Keratinocyte (primary cell): ENCODE measurements around the gene PLEKHH2. TPM values are rescaled to one million over a fixed set of nuclear protein-coding genes. Genes with fewer than 3 reads are reported as not detected.

ENCODE experiments used
- DNase-seq: peaks from one replicate; pipeline ENCODE4 v3.0.0-alpha.2; 2011; ENCODE audit warnings: low read depth, missing footprints, low spot score
- FAIRE-seq: peaks from 2 replicates; lab custom pipeline; 2011; peaks lifted over from hg19 to GRCh38; lab: Jason Lieb, UNC
- H2AFZ ChIP-seq: 2 replicates; pipeline ENCODE4 v1.6.0; 2012; ENCODE audit warnings: low read length, control low read depth, inconsistent platforms; ENCODE audit not compliant: control insufficient read depth
- H3K27ac ChIP-seq: 2 replicates; pipeline ENCODE4 v1.5.1; 2011; ENCODE audit warnings: low read length; ENCODE audit not compliant: control insufficient read depth, insufficient read depth
- H3K27me3 ChIP-seq: 3 replicates; pipeline ENCODE4 v1.6.0; 2011; ENCODE audit warnings: low read length; ENCODE audit not compliant: control insufficient read depth, insufficient read depth; ENCODE audit errors: extremely low read depth
- H3K36me3 ChIP-seq, 2 experiments: 2 replicates in 1 of 2; 3 replicates in 1 of 2; pipeline ENCODE4 v1.5.1; 2011; ENCODE audit warnings: low read length in 2 of 2, mild to moderate bottlenecking in 1 of 2; ENCODE audit not compliant: control insufficient read depth in 2 of 2, insufficient read depth in 2 of 2; ENCODE audit errors: extremely low read depth in 1 of 2
- H3K4me1 ChIP-seq: 3 replicates; pipeline ENCODE4 v1.5.1; 2011; ENCODE audit warnings: low read length; ENCODE audit not compliant: control insufficient read depth, insufficient read depth; ENCODE audit errors: extremely low read depth
- H3K4me2 ChIP-seq: 3 replicates; pipeline ENCODE4 v1.6.0; 2011; ENCODE audit warnings: low read depth, low read length; ENCODE audit not compliant: control insufficient read depth, insufficient read depth; ENCODE audit errors: extremely low read depth
- H3K4me3 ChIP-seq, 3 experiments: fragments of 200-600 bp in 1 of 3; sonication (generic) in 1 of 3; 2 replicates in 2 of 3; 3 replicates in 1 of 3; pipeline ENCODE4 v1.5.1; 2011 to 2016; ENCODE audit warnings: low read length in 3 of 3, mild to moderate bottlenecking in 3 of 3, control low read depth in 2 of 3, inconsistent platforms in 1 of 3, low read depth in 1 of 3, mixed read lengths in 1 of 3, mixed run types in 1 of 3, moderate library complexity in 1 of 3; ENCODE audit not compliant: control insufficient read depth in 2 of 3, insufficient read depth in 2 of 3; ENCODE audit errors: extremely low read depth in 1 of 3
- H3K79me2 ChIP-seq: 2 replicates; pipeline ENCODE4 v1.6.0; 2012; ENCODE audit warnings: low read length; ENCODE audit not compliant: control insufficient read depth, insufficient read depth
- H3K9ac ChIP-seq: 3 replicates; pipeline ENCODE4 v1.6.0; 2011; ENCODE audit warnings: low read length; ENCODE audit not compliant: control insufficient read depth, insufficient read depth; ENCODE audit errors: extremely low read depth
- H3K9me1 ChIP-seq: 3 replicates; pipeline ENCODE4 v1.6.0; 2011; ENCODE audit warnings: low read length; ENCODE audit not compliant: control insufficient read depth, insufficient read depth; ENCODE audit errors: extremely low read depth
- H3K9me3 ChIP-seq: 2 replicates; pipeline ENCODE4 v1.5.1; 2012; ENCODE audit warnings: low read depth, low read length; ENCODE audit not compliant: control insufficient read depth
- H4K20me1 ChIP-seq: 3 replicates; pipeline ENCODE4 v1.6.0; 2011; ENCODE audit warnings: low read length; ENCODE audit not compliant: control insufficient read depth, insufficient read depth; ENCODE audit errors: extremely low read depth
- CTCF ChIP-seq, 3 experiments: IDR thresholded peaks in 1 of 3; conservative IDR thresholded peaks in 1 of 3; optimal IDR thresholded peaks in 1 of 3; 2 replicates in 2 of 3; 3 replicates in 1 of 3; pipeline versions ENCODE3 to v1.5.1; 2011; ENCODE audit warnings: low read length in 3 of 3, mild to moderate bottlenecking in 3 of 3, moderate library complexity in 2 of 3, control low read depth in 1 of 3, inconsistent platforms in 1 of 3; ENCODE audit not compliant: insufficient read depth in 2 of 3; ENCODE audit errors: extremely low read depth in 1 of 3
- EZH2 ChIP-seq: IDR thresholded peaks from one replicate; pipeline ENCODE4 v1.6.1; 2012; ENCODE audit warnings: inconsistent platforms, mild to moderate bottlenecking, low read length, moderate library complexity
- dilution Hi-C: fragments of 300-500 bp; cut with MboI; formaldehyde crosslinking; loops from one replicate; pipeline ENCODE4 v1.7.0; 2020; ENCODE audit warnings: low sequenced_read_pairs; ENCODE audit not compliant: extremely low pct_ligation_motif_present
- polyA plus RNA-seq, 5 experiments: library from polyadenylated mRNA; depleted of rRNA in 3 of 5; stranded (reverse) in 3 of 5; stranded (forward) in 1 of 5; unstranded in 1 of 5; fragments of >200 nt; gene quantifications; 1 replicate in 1 of 5; 2 replicates in 3 of 5; 3 replicates in 1 of 5; pipeline versions ENCODE4 v1.2.1 to v1.2.3, GENCODE V29; 2011 to 2012; ENCODE audit warnings: missing spikeins in 2 of 5, low read depth in 1 of 5, low replicate concordance in 1 of 5

Gene PLEKHH2
- polyA plus RNA-seq, 1 donor (not counting 4 experiments of a cell fraction or from before 2014, with no cell fraction given): 1.3 TPM

- no peak for FAIRE-seq
- Histone ChIP-seq H3K36me3 (peaks cover 3 to 5% of the 10 kb centered on the region in 2 experiments), H3K9me1 (no peaks in the 10 kb centered on the region), H3K27ac (no peak overlapping the region), H3K4me1 (no peaks in the 10 kb centered on the region), H3K79me2 (no peaks in the 10 kb centered on the region), H3K4me2 (no peak overlapping the region), H4K20me1 (no peaks in the 10 kb centered on the region), H3K4me3 (no peak overlapping the region), H3K9ac (no peak overlapping the region), H2AFZ (no peak overlapping the region), H3K27me3 (no peaks in the 10 kb centered on the region), H3K9me3 (no peaks in the 10 kb centered on the region)
- TF ChIP-seq EZH2: no peak
- TF ChIP-seq CTCF (optimal IDR thresholded peaks at IDR 0.05 in 1 of 3, IDR thresholded peaks at IDR 0.05 in 1 of 3, conservative IDR thresholded peaks at IDR 0.05 in 1 of 3; ENCODE audit: extremely low read depth in 1 of 3, insufficient read depth in 2 of 3, low read length in 3 of 3): no peak
- dilution Hi-C loops: no loop called here
- DNase-seq: no peak
Measured at GRCh38 chr2:43810452-43810851, 173.4 kb downstream of the PLEKHH2 start.

GRCh38 chr2:43810888-43811287, 173.8 kb downstream of the PLEKHH2 start:
- H3K27me3 ChIP-seq: no peaks in the 10 kb centered on the region
- peaks cover 2 to 3% of the 10 kb centered on the region in 2 experiments for H3K36me3 ChIP-seq
- H3K9me3 ChIP-seq: no peaks in the 10 kb centered on the region
- H3K9ac ChIP-seq: no peak overlapping the region
- H2AFZ ChIP-seq: no peak overlapping the region
- no peaks in the 10 kb centered on the region for H4K20me1 ChIP-seq
- H3K27ac ChIP-seq: no peak overlapping the region
- DNase-seq: no peak
- H3K9me1 ChIP-seq: no peaks in the 10 kb centered on the region
- H3K4me3 ChIP-seq: no peak overlapping the region
- dilution Hi-C loops: no loop called here
- no peak for FAIRE-seq
- no peaks in the 10 kb centered on the region for H3K79me2 ChIP-seq
- no peak overlapping the region for H3K4me2 ChIP-seq
- H3K4me1 ChIP-seq: no peaks in the 10 kb centered on the region
- no peak for TF ChIP-seq EZH2
- no peak for TF ChIP-seq CTCF (optimal IDR thresholded peaks at IDR 0.05 in 1 of 3, IDR thresholded peaks at IDR 0.05 in 1 of 3, conservative IDR thresholded peaks at IDR 0.05 in 1 of 3; ENCODE audit: extremely low read depth in 1 of 3, insufficient read depth in 2 of 3, low read length in 3 of 3)
